Upper lobe of left lung (tissue), 6 donors: ENCODE measurements around the gene EMX1. TPM values are rescaled to one million over a fixed set of nuclear protein-coding genes. Genes with fewer than 3 reads are reported as not detected.

Experiments
- ATAC-seq, 2 donors: fragments of 200-7000 bp; cut with Tn5 transposase; one replicate each; pipeline ENCODE4 v1.9.1; 2022; ENCODE audit warnings: mild to moderate bottlenecking in 2 of 2, moderate library complexity in 2 of 2; ENCODE audit not compliant: low FRiP score in 2 of 2
- DNase-seq, 2 donors: peaks; one replicate each; pipeline ENCODE4 v3.0.0-alpha.2; 2019 to 2020
- H3K27ac ChIP-seq, 4 donors: fragments of 200-600 bp; sonication (generic); one replicate each; pipeline ENCODE4 v1.5.1; 2016 to 2019
- H3K27me3 ChIP-seq, 4 donors: fragments of 200-600 bp; sonication (generic); one replicate each; pipeline ENCODE4 v1.5.1; 2017 to 2019
- H3K36me3 ChIP-seq, 4 donors: fragments of 200-600 bp; sonication (generic); one replicate each; pipeline ENCODE4 v1.5.1; 2016 to 2019
- H3K4me1 ChIP-seq, 4 donors: fragments of 200-600 bp; sonication (generic); one replicate each; pipeline ENCODE4 v1.5.1; 2018 to 2019
- H3K4me3 ChIP-seq, 4 donors: fragments of 200-600 bp; sonication (generic); one replicate each; pipeline ENCODE4 v1.5.1; 2017 to 2019; ENCODE audit warnings: mild to moderate bottlenecking in 2 of 4, moderate library complexity in 1 of 4
- H3K9me3 ChIP-seq, 4 donors: fragments of 200-600 bp; sonication (generic); one replicate each; pipeline ENCODE4 v1.5.1; 2018 to 2019
- EP300 ChIP-seq, 4 donors: sonication (generic); formaldehyde crosslinking; IDR thresholded peaks; one replicate each; pipeline ENCODE4 v1.5.1; 2017; ENCODE audit warnings: antibody characterized with exemption in 4 of 4, control low read depth in 2 of 4
- POLR2A ChIP-seq, 4 donors: fragments of 450-650 bp; IDR thresholded peaks; one replicate each; pipeline ENCODE4 v1.5.1; 2016 to 2017; ENCODE audit warnings: antibody characterized with exemption in 4 of 4, mild to moderate bottlenecking in 2 of 4
- POLR2AphosphoS5 ChIP-seq, 2 donors: sonication (generic); formaldehyde crosslinking; IDR thresholded peaks; one replicate each; pipeline ENCODE4 v1.5.1; 2017; ENCODE audit warnings: antibody characterized with exemption in 2 of 2
- WGBS, 2 donors: methylation state at CpG; one replicate each; pipeline ENCODE4 v1.1.5; 2017 to 2018; 5-methylcytosine and 5-hydroxymethylcytosine counted together
- total RNA-seq, 6 donors: library from RNA; depleted of rRNA in 4 of 6; stranded (reverse); fragments of >200 nt in 4 of 6; gene quantifications; one replicate each; pipeline versions ENCODE4 v1.1.0 to v1.2.1, GENCODE V29; 2016 to 2021
- TF ChIP-seq, protein P1 (sequence below), 6 experiments: fragments of 450-650 bp in 4 of 6; fragments of 200-600 bp in 2 of 6; sonication (generic) in 2 of 6; IDR thresholded peaks; one replicate each; pipeline ENCODE4 v1.5.1; 2016 to 2019; ENCODE audit warnings: antibody characterized with exemption in 6 of 6
- donor health status: DM: no; HTN: no; CAD: no; lungs with moderate emphysema.
- donor health status: DM: no; HTN: yes; CAD: no; lungs with severe emphysema.

Gene EMX1
- total RNA-seq, 6 donors from 2014 or later, result not detected

DNA sequence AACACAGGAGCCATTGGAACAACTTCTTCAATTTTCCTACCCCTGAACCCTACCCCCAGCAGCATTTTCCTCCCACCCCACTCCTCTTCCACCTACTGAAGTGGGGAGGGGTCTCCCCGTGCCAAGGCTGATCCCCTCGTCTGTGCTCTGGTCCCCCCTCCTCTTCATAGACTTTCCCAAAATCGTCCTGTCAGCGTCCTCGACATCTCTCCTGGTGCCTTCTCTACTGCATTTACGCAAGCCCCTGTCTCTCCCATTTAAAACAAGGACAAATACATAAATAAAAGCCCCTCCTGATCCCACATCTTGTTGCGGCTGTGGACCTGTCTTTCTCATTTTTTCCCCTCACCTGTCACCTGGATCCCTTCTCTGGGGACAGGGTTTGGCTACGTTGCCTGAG, 42.2 kb downstream of the EMX1 start:
- DNase-seq, result no peak
- no peak for ATAC-seq
- H3K36me3 ChIP-seq, result no peaks in the 10 kb centered on the region
- WGBS, 2 donors, result 92 to 93% methylated on average over 8 of the region's 8 CpGs
- no peaks in the 10 kb centered on the region for H3K4me1 ChIP-seq
- H3K27ac ChIP-seq, result no peak overlapping the region
- no peak overlapping the region for H3K4me3 ChIP-seq
- no peaks in the 10 kb centered on the region for H3K27me3 ChIP-seq
- TF ChIP-seq, protein P1, sequence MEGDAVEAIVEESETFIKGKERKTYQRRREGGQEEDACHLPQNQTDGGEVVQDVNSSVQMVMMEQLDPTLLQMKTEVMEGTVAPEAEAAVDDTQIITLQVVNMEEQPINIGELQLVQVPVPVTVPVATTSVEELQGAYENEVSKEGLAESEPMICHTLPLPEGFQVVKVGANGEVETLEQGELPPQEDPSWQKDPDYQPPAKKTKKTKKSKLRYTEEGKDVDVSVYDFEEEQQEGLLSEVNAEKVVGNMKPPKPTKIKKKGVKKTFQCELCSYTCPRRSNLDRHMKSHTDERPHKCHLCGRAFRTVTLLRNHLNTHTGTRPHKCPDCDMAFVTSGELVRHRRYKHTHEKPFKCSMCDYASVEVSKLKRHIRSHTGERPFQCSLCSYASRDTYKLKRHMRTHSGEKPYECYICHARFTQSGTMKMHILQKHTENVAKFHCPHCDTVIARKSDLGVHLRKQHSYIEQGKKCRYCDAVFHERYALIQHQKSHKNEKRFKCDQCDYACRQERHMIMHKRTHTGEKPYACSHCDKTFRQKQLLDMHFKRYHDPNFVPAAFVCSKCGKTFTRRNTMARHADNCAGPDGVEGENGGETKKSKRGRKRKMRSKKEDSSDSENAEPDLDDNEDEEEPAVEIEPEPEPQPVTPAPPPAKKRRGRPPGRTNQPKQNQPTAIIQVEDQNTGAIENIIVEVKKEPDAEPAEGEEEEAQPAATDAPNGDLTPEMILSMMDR (IDR thresholded peaks at IDR 0.05), result no peak
- TF ChIP-seq POLR2AphosphoS5 (IDR thresholded peaks at IDR 0.05) (no peak), EP300 (IDR thresholded peaks at IDR 0.05) (no peak), POLR2A (IDR thresholded peaks at IDR 0.05) (no peak)
- H3K9me3 ChIP-seq, result no peaks in the 10 kb centered on the region

DNA sequence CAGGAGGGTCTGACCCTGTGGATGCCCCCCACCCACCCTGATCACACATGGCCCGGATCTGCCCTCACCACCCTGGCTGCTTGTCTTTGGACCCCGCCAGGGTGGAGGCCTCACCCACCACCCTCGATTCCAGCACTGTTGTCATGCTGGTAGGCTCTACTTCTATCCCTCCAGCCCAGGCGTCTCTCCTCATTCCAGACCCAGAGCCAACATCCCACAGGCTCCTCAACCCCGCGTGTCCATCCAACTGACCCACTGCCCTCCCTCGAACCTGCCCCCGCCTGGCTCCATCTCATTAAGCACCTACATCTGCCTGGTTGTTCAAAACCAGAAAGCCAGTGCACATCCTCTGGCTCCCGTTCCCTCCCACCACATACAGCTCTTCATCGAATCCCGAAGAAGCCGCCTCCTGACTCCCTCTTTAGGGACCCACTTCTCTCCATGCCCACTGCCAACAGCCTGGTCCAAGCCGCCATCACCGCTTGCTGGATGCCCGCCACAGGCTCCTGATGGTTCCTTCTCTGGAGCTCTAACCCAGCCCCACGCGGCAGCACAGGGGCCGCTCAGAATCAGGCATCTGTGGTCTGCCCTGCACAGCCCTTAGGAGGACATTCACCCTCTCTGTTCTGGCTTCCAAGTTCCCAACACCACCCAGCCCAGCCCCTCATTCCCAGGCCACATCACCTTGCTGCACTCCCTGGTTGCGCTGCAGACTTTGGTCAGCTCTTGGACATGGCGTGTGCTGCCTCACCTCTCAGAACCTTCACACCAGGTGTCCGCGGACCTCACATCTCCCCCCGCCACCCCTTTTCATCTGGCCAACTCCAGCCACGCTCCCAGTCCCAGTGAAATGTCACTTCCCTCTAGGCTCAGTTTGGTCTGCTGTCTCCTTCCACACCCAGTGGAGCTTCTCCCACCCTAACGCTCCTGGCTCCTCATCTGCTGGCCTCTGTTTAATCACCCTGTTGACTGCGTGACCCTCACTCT, 43.0 kb downstream of the EMX1 start:
- Histone ChIP-seq H3K27ac (no peak overlapping the region), H3K4me1 (no peaks in the 10 kb centered on the region), H3K9me3 (no peaks in the 10 kb centered on the region), H3K4me3 (no peak overlapping the region), H3K36me3 (no peaks in the 10 kb centered on the region), H3K27me3 (no peaks in the 10 kb centered on the region)
- ATAC-seq (no peak), DNase-seq (no peak)
- TF ChIP-seq EP300 (IDR thresholded peaks at IDR 0.05), result no peak
- no peak for TF ChIP-seq POLR2AphosphoS5 (IDR thresholded peaks at IDR 0.05)
- no peak for TF ChIP-seq POLR2A (IDR thresholded peaks at IDR 0.05)
- TF ChIP-seq, protein P1 (IDR thresholded peaks at IDR 0.05), result no peak
- 95 to 96% methylated on average over 26 of the region's 26 CpGs for WGBS, 2 donors

DNA sequence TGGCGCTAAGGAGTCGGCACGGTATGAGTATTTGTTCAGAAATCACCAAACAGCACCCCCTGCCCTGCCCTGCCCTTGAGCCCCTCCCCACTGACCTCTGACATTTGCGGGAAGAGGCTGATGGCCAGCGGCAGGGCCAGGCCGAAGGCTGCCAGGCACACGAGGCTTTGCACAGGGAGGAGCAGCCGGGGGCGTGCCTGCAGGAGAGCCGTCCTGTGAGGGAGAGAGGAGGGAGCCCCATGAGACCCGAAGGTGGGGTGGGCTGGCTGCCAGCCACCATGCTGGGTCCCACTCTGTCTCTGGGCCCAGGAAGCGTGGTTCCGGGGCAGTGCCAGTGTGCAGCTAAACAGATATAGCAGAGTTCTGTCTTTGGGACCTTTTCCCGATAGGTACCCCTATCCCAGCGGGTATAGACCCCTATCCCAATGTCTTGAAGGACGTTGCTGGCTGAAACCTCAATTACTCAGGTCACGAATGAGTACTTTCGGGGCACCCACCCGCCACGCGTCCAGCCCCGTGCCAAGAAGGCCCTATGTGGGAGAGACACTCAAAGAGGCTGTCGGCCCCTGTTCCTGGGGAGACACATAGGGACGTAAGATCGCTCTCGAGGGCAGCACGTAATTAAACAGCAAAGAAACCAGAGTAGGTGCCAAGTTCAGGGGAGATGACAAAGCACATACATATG, 43.9 kb downstream of the EMX1 start:
- H3K27me3 ChIP-seq, result no peaks in the 10 kb centered on the region
- 90 to 93% methylated on average over 22 to 27 of the region's 27 CpGs for WGBS, 2 donors
- no peak overlapping the region for H3K27ac ChIP-seq
- H3K9me3 ChIP-seq, result no peaks in the 10 kb centered on the region
- H3K4me1 ChIP-seq, result no peaks in the 10 kb centered on the region
- no peak overlapping the region for H3K4me3 ChIP-seq
- no peak for DNase-seq
- TF ChIP-seq POLR2AphosphoS5 (IDR thresholded peaks at IDR 0.05), result no peak
- TF ChIP-seq EP300 (IDR thresholded peaks at IDR 0.05), result no peak
- no peak for TF ChIP-seq POLR2A (IDR thresholded peaks at IDR 0.05)
- TF ChIP-seq, protein P1 (IDR thresholded peaks at IDR 0.05), result no peak
- H3K36me3 ChIP-seq, result peaks cover 0 to 5% (median 0%) of the 10 kb centered on the region in 4 donors
- ATAC-seq, result no peak

DNA sequence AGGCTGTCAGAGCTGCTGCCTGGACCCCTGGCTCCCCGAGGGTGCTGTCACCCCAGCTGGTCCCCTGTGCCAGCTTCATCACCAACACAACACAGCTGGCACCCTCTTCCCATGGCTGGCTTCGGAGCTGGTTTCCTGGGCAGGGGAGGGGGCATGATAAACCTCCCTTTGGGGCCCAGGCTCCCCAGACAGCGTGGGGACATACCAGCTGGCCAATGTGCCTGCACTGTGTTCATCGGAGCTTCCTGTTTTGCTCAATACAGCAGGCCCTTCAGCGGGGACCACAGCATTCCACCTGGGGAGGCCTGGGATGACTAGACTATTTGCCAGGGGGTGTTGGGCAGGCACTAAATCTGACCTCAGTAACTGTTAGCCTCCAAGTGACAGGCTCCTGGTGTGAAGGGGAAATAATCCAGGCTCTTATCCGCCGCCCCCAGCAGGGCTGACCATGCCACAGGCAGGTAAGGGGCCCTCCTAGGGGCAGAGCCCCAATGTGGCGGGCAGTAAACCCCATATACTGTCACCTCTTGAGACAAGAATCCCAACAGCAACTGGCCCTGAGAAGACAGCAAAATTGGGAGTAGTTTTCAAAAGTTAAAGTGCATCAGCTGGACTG, 44.6 kb downstream of the EMX1 start:
- H3K27me3 ChIP-seq, result no peaks in the 10 kb centered on the region
- DNase-seq (no peak), ATAC-seq (no peak)
- no peak overlapping the region for H3K4me3 ChIP-seq
- no peak for TF ChIP-seq POLR2A (IDR thresholded peaks at IDR 0.05)
- TF ChIP-seq, protein P1 (IDR thresholded peaks at IDR 0.05), result no peak
- TF ChIP-seq EP300 (IDR thresholded peaks at IDR 0.05), result no peak
- no peak for TF ChIP-seq POLR2AphosphoS5 (IDR thresholded peaks at IDR 0.05)
- H3K36me3 ChIP-seq, result peaks cover 0 to 8% (median 1%) of the 10 kb centered on the region in 4 donors
- no peaks in the 10 kb centered on the region for H3K4me1 ChIP-seq
- H3K9me3 ChIP-seq, result no peaks in the 10 kb centered on the region
- 73 to 76% methylated on average over 3 to 6 of the region's 8 CpGs for WGBS, 2 donors
- H3K27ac ChIP-seq, result no peak overlapping the region
